ENCODE data around the gene NTN3.

Gene NTN3

GRCh38 chr16:2515180-2515851, 44.2 kb downstream of the NTN3 start:
- DNase-seq, result no peak

GRCh38 chr16:2516391-2517240, 45.5 kb downstream of the NTN3 start:
- peak; percentile 49 to 67 for DNase-seq

GRCh38 chr16:2517954-2518605, 47.0 kb downstream of the NTN3 start:
- no peak for DNase-seq

DNA sequence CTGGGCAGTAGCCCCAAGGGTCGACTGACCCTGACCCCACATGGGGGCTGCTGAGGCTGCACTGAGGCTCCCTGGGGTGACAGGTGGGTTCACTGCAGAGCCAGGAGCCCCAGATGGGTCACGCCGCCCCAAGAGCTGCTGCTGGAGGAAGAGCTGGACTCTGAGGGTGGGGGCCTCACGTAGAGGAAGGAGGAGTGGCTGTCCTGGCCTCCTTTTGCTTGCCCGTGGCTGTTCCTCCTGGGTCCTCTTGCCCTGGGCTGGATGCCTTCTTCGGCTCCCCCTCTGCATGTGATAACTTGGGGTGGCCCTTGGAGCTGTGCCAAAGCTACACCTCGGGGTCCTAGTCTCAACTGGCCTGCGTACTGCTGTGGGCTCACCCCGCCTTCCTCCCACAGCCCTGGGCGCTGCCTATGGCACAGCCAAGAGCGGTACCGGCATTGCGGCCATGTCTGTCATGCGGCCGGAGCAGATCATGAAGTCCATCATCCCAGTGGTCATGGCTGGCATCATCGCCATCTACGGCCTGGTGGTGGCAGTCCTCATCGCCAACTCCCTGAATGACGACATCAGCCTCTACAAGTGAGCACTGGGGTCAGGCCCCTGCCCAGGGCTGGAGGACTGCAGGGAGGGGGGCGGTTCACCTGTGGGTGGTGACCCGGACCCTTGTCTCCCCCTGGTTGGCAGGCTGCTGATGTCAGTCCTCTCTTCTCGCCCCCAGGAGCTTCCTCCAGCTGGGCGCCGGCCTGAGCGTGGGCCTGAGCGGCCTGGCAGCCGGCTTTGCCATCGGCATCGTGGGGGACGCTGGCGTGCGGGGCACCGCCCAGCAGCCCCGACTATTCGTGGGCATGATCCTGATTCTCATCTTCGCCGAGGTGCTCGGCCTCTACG, 48.0 kb downstream of the NTN3 start:
- DNase-seq, result no peak

DNA sequence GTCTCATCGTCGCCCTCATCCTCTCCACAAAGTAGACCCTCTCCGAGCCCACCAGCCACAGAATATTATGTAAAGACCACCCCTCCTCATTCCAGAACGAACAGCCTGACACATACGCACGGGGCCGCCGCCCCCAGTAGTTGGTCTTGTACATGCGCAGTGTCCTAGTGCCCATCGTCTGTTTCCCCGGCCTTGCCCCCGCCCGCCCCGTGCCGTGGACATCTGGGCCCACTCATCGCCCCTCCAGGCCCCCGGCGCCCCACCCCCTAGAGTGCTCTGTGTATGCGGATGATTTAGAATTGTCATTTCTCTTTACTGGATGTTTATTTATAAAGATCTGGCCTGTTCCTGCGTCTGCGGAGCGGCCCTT, 48.6 kb downstream of the NTN3 start:
- DNase-seq, result no peak

DNA sequence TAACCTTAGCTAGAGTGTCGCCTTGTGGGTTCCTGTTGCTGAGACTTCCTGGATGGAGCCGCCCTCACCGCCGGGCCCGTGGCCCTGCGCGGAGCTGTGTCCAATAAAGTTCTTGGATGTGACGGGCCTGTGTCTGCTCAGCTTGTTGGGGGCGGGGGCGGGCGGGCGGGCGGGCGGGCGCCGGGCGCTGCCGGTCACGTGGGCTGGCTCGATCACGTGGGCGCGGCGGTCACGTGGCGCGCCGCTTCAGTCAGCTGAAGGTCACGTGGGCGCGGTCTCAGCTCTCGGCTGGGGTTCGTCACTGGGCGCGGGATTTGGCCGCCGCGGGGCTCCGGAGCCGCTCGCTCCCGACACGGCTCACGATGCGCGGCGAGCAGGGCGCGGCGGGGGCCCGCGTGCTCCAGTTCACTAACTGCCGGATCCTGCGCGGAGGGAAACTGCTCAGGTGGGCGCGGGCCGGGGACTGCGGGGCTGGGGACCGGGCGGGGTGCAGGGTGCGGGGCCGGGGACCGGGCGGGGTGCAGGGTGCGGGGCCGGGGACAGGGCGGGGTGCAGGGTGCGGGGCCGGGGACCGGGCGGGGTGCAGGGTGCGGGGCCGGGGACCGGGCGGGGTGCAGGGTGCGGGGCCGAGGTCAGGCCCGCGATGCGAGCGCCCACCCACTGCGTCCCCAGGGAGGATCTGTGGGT, 49.1 kb downstream of the NTN3 start, which contains the start of gene AMDHD2:
TSS of gene AMDHD2 (plus strand) at position 275 of the 687 bp plus-strand sequence. CDS start at position 363, 88 bp downstream.
- peak; percentile 64 to 82 for DNase-seq

DNA sequence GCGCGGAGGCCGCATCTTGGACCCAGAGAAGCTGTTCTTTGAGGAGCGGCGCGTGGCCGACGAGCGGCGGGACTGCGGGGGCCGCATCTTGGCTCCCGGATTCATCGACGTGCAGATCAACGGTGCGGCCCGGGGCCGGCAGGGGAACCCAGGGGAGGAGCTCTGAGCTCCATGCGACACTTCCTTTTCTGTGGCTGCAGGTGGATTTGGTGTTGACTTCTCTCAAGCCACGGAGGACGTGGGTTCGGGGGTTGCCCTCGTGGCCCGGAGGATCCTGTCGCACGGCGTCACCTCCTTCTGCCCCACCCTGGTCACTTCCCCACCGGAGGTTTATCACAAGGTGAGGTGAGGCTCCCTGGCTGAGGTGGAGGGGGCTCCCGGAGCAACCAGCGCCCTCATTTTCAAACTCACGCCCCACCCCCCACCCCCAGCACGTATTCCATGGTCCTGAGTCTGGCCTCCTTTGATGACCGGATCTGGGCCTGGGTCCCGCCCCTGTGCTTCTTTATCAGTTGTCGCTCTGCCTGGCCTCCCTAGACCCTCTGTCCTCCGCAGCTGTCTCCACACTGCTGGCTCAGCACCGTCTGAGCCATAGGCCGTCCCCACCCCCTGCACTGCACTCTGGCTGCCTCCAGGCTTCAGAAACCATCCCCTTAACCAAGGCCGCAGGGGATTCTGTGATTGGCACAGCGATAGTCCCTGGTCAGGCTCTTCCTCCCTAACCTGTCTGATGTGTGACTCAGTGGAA, 49.9 kb downstream of the NTN3 start:
- DNase-seq, result no peak

Data from bone marrow (tissue), 2 donors.